Left lung (tissue), 10 donors: ENCODE data around the gene PCDHA9. TPM values are rescaled to one million over a fixed set of nuclear protein-coding genes. Genes with fewer than 3 reads are reported as not detected.
"Not testable (repeated sequence)": the region's sequence is repeated elsewhere in the genome, so short reads cannot be mapped to it uniquely, and the experiment has no call there.

Experiments
- ATAC-seq: fragments of 200-7000 bp; cut with Tn5 transposase; one replicate; pipeline ENCODE4 v1.9.1; 2020; ENCODE audit warnings: moderate library complexity
- DNase-seq, 4 donors: peaks; one replicate each; pipeline ENCODE4 v3.0.0-alpha.2; 2013 to 2020
- H3K27ac ChIP-seq, 2 donors: fragments of 200-600 bp; sonication (generic) in 1 of 2; one replicate each; pipeline versions ENCODE4 v1.5.0 to v1.8.0; 2020 to 2021
- H3K27me3 ChIP-seq, 2 donors: fragments of 200-600 bp; sonication (generic) in 1 of 2; one replicate each; pipeline versions ENCODE4 v1.5.0 to v1.8.0; 2020 to 2021
- H3K36me3 ChIP-seq, 2 donors: fragments of 200-600 bp; sonication (generic) in 1 of 2; one replicate each; pipeline versions ENCODE4 v1.5.0 to v1.8.0; 2020 to 2021
- H3K4me1 ChIP-seq, 2 donors: fragments of 200-600 bp; one replicate each; pipeline ENCODE4 v1.8.0; 2021
- H3K4me3 ChIP-seq, 2 donors: fragments of 200-600 bp; sonication (generic) in 1 of 2; one replicate each; pipeline versions ENCODE4 v1.5.0 to v1.8.0; 2020 to 2021; ENCODE audit warnings: mild to moderate bottlenecking in 1 of 2
- H3K9me3 ChIP-seq, 2 donors: fragments of 200-600 bp; sonication (generic) in 1 of 2; one replicate each; pipeline versions ENCODE4 v1.5.0 to v1.8.0; 2020 to 2021
- intact Hi-C, 2 donors: fragments of 100-400 bp; cut with DNase I; formaldehyde crosslinking; loops; one replicate each; pipeline versions ENCODE4 v1.11.2 to v1.14.2; 2022
- polyA plus RNA-seq, 6 donors: library from polyadenylated mRNA; unstranded; fragments of 120-200 nt; gene quantifications; one replicate each; pipeline ENCODE4 v1.2.1, GENCODE V29; 2013; ENCODE audit not compliant: insufficient read length in 6 of 6
- total RNA-seq, 2 donors: library from RNA; stranded (reverse); fragmentation: NEBNext Ultra II Directional; extraction: Animal tissue kit (Norgen Biotek cat#: 25700); gene quantifications; one replicate each; pipeline ENCODE4 v1.2.1, GENCODE V29; 2021
- TF ChIP-seq, protein P1 (sequence below), 2 donors: fragments of 200-600 bp; sonication (generic) in 1 of 2; IDR thresholded peaks; one replicate each; pipeline versions ENCODE4 v1.5.0 to v1.8.0; 2021; ENCODE audit warnings: antibody characterized with exemption in 2 of 2
- donor health status: DM: no; HTN: yes; CAD: no.
- donor health status: DM: no; HTN: no; CAD: no.

Gene PCDHA9
- total and polyA plus RNA-seq, 8 donors: 0.03 to 0.20 (median 0.06) TPM; not detected in 1

GRCh38 chr5:140806834-140807775 is 41.1 kb upstream of the PCDHA9 start, which contains the start of gene PCDHA4:
Gene PCDHA4 (plus strand): TSS chr5:140807068.
- no peak within 1 kb of the TSS for H3K27ac ChIP-seq
- TF ChIP-seq, protein P1, sequence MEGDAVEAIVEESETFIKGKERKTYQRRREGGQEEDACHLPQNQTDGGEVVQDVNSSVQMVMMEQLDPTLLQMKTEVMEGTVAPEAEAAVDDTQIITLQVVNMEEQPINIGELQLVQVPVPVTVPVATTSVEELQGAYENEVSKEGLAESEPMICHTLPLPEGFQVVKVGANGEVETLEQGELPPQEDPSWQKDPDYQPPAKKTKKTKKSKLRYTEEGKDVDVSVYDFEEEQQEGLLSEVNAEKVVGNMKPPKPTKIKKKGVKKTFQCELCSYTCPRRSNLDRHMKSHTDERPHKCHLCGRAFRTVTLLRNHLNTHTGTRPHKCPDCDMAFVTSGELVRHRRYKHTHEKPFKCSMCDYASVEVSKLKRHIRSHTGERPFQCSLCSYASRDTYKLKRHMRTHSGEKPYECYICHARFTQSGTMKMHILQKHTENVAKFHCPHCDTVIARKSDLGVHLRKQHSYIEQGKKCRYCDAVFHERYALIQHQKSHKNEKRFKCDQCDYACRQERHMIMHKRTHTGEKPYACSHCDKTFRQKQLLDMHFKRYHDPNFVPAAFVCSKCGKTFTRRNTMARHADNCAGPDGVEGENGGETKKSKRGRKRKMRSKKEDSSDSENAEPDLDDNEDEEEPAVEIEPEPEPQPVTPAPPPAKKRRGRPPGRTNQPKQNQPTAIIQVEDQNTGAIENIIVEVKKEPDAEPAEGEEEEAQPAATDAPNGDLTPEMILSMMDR (IDR thresholded peaks at IDR 0.05): peak; percentile 21 to 28
- no peak for DNase-seq
- peak; percentile 71 for ATAC-seq
- H3K36me3 ChIP-seq: no peaks in the 10 kb centered on the region
- H3K27me3 ChIP-seq: peaks cover 0 to 36% of the 10 kb centered on the region in 2 donors
- no peak within 1 kb of the TSS for H3K4me3 ChIP-seq
- intact Hi-C loops: no loop called here
- H3K9me3 ChIP-seq: peaks cover 0 to 67% of the 10 kb centered on the region in 2 donors
- no peaks in the 10 kb centered on the region for H3K4me1 ChIP-seq

DNA sequence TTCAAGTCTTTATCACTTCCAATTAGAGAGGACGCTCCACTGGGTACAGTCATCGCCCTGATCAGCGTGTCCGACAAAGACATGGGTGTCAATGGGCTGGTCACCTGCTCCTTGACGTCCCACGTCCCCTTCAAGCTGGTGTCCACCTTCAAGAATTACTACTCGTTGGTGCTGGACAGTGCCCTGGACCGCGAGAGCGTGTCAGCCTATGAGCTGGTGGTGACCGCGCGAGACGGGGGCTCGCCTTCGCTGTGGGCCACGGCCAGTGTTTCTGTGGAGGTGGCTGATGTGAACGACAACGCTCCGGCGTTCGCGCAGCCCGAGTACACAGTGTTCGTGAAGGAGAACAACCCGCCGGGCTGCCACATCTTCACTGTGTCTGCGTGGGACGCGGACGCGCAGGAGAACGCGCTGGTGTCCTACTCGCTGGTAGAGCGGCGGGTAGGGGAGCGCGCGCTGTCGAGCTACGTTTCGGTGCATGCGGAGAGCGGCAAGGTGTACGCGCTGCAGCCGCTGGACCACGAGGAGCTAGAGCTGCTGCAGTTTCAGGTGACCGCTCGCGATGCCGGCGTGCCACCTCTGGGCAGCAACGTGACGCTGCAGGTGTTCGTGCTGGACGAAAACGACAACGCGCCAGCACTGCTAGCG is 39.8 kb upstream of the PCDHA9 start:
- peak in 1 of 4 donors; percentile 72 for DNase-seq
- H3K27ac ChIP-seq, H3K36me3 ChIP-seq, intact Hi-C loops, H3K4me1 ChIP-seq, ATAC-seq, H3K4me3 ChIP-seq: not testable (repeated sequence)
- Histone ChIP-seq H3K27me3 (peaks cover 0 to 23% of the 10 kb centered on the region in 2 donors), H3K9me3 (peaks cover 0 to 59% of the 10 kb centered on the region in 2 donors)

GRCh38 chr5:140808889-140809291 is 39.3 kb upstream of the PCDHA9 start:
- Histone ChIP-seq H3K27me3 (peaks cover 0 to 21% of the 10 kb centered on the region in 2 donors), H3K36me3 (no peaks in the 10 kb centered on the region), H3K4me3 (no peak overlapping the region), H3K4me1 (no peaks in the 10 kb centered on the region), H3K27ac (no peak overlapping the region), H3K9me3 (peaks cover 0 to 58% of the 10 kb centered on the region in 2 donors)
- no peak for ATAC-seq
- TF ChIP-seq, protein P1 (IDR thresholded peaks at IDR 0.05): no peak
- intact Hi-C loops: no loop called here
- peak in 1 of 4 donors; percentile 77 for DNase-seq

DNA sequence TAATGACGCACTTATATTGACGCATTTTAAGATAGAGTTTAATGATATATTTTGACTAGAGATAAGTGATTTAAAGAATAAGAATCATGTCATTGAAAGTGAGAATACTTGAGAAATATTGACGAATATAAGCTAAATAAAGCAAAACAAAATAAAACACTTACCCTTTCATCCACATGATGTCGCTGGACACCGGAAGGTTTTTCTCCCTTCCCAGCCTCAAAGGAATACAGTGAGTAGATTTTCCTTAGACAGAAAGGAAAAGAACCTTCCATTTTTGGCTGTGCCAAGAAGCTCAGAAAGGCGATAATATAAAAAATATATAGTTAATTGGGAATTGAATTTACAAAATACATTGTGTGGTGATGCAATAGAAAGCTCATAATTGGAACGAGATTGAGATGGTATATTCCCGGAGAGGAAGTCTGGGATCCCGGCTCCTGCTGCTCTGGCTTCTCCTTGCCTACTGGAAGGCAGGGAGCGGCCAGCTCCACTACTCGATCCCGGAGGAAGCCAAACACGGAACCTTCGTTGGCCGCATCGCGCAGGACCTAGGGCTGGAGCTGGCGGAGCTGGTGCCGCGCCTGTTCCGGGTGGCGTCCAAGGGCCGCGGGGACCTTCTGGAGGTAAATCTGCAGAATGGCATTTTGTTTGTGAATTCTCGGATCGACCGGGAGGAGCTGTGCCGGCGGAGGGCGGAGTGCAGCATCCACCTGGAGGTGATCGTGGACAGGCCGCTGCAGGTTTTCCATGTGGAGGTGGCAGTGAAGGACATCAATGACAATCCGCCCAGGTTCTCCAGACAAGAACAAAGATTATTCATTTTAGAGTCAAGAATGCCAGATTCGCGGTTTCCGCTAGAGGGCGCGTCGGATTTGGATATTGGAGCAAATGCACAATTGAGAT is 26.6 kb upstream of the PCDHA9 start, which contains the start of gene PCDHA5:
PCDHA5 (plus strand) TSS at position 239 of the 906 bp plus-strand sequence.
- ATAC-seq (no peak), DNase-seq (peak in 1 of 4 donors; percentile 57)
- H3K27ac ChIP-seq: no peak within 1 kb of the TSS
- no peaks in the 10 kb centered on the region for H3K36me3 ChIP-seq
- peaks cover 6 to 62% of the 10 kb centered on the region in 2 donors for H3K27me3 ChIP-seq
- intact Hi-C loops: no loop called here
- TF ChIP-seq, protein P1 (IDR thresholded peaks at IDR 0.05): peak in 1 of 2 donors; percentile 32
- H3K9me3 ChIP-seq: peaks cover 0 to 38% of the 10 kb centered on the region in 2 donors
- no peak within 1 kb of the TSS for H3K4me3 ChIP-seq
- H3K4me1 ChIP-seq: no peaks in the 10 kb centered on the region

DNA sequence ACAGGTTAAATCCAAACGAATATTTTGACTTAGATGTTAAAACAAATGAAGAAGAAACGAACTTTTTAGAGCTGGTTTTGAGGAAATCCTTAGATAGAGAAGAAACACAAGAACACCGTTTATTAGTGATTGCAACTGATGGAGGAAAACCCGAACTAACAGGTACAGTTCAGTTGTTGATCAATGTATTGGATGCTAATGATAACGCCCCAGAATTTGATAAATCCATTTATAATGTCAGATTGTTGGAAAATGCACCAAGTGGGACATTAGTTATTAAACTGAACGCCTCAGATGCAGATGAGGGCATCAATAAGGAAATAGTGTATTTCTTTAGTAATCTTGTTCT is 25.9 kb upstream of the PCDHA9 start:
- no peak overlapping the region for H3K4me3 ChIP-seq
- no peak for ATAC-seq
- DNase-seq: no peak
- intact Hi-C loops: no loop called here
- TF ChIP-seq, protein P1 (IDR thresholded peaks at IDR 0.05): no peak
- peaks cover 0 to 36% of the 10 kb centered on the region in 2 donors for H3K9me3 ChIP-seq
- no peaks in the 10 kb centered on the region for H3K36me3 ChIP-seq
- H3K4me1 ChIP-seq: no peaks in the 10 kb centered on the region
- H3K27me3 ChIP-seq: peaks cover 11 to 68% of the 10 kb centered on the region in 2 donors
- H3K27ac ChIP-seq: no peak overlapping the region

- H3K36me3 ChIP-seq, H3K27ac ChIP-seq, H3K4me1 ChIP-seq, H3K4me3 ChIP-seq, ATAC-seq, intact Hi-C loops: not testable (repeated sequence)
- Histone ChIP-seq H3K27me3 (peaks cover 18 to 75% of the 10 kb centered on the region in 2 donors), H3K9me3 (peaks cover 0 to 41% of the 10 kb centered on the region in 2 donors)
- DNase-seq: peak in 1 of 4 donors; percentile 71
Measured at GRCh38 chr5:140822969-140823368, 25.2 kb upstream of the PCDHA9 start.
